Prostate gland (tissue), 2 donors: Measurements from ENCODE around the gene EMILIN1.

ENCODE experiments used
- CTCF ChIP-seq, 4 experiments: fragments of 200-600 bp in 2 of 4; fragments of 450-650 bp in 2 of 4; sonication (generic) in 2 of 4; IDR thresholded peaks; 1 replicate in 3 of 4; 2 replicates in 1 of 4; pipeline ENCODE4 v1.5.1; 2016 to 2019; ENCODE audit warnings: antibody characterized with exemption in 4 of 4, mild to moderate bottlenecking in 2 of 4, moderate library complexity in 2 of 4
- POLR2A ChIP-seq: fragments of 450-650 bp; IDR thresholded peaks from one replicate; pipeline ENCODE4 v1.6.1; 2016; ENCODE audit warnings: antibody characterized with exemption, mild to moderate bottlenecking
- POLR2AphosphoS5 ChIP-seq: sonication (generic); formaldehyde crosslinking; IDR thresholded peaks from one replicate; pipeline ENCODE4 v1.6.1; 2017; ENCODE audit warnings: antibody characterized with exemption

GRCh38 chr2:27060323-27060722, 18.1 kb upstream of the EMILIN1 start:
- TF ChIP-seq CTCF (IDR thresholded peaks at IDR 0.05) (no peak), POLR2A (no peak), POLR2AphosphoS5 (no peak)
